Astrocyte (in vitro differentiated cells and primary cell): ENCODE results near the gene SUOX. TPM values are rescaled to one million over a fixed set of nuclear protein-coding genes. Genes with fewer than 3 reads are reported as not detected.

Source experiments
- DNase-seq: peaks from one replicate; pipeline ENCODE4 v3.0.0-alpha.2; 2010; ENCODE audit warnings: low read depth
- FAIRE-seq: peaks from 2 replicates; lab custom pipeline; 2011; peaks lifted over from hg19 to GRCh38; lab: Jason Lieb, UNC
- H2AFZ ChIP-seq: 2 replicates; pipeline ENCODE4 v1.6.0; 2012; ENCODE audit warnings: low read depth, low read length, inconsistent platforms
- H3K27ac ChIP-seq: 2 replicates; pipeline ENCODE4 v1.5.1; 2011; ENCODE audit warnings: low read depth, low read length, inconsistent platforms
- H3K27me3 ChIP-seq: 2 replicates; pipeline ENCODE4 v1.6.0; 2011; ENCODE audit warnings: low read length, inconsistent platforms; ENCODE audit not compliant: insufficient read depth
- H3K36me3 ChIP-seq: 2 replicates; pipeline ENCODE4 v1.5.1; 2011; ENCODE audit warnings: low read length, inconsistent platforms; ENCODE audit not compliant: insufficient read depth
- H3K4me1 ChIP-seq: 2 replicates; pipeline ENCODE4 v1.5.1; 2011; ENCODE audit warnings: low read length, inconsistent platforms; ENCODE audit not compliant: insufficient read depth
- H3K4me2 ChIP-seq: 2 replicates; pipeline ENCODE4 v1.6.0; 2012; ENCODE audit warnings: low read length, inconsistent platforms
- H3K4me3 ChIP-seq: 2 replicates; pipeline ENCODE4 v1.5.1; 2011; ENCODE audit warnings: low read depth, mild to moderate bottlenecking, low read length, inconsistent platforms; ENCODE audit not compliant: insufficient read depth
- H3K79me2 ChIP-seq: 2 replicates; pipeline ENCODE4 v1.6.0; 2012; ENCODE audit warnings: mild to moderate bottlenecking, low read length, inconsistent platforms; ENCODE audit not compliant: insufficient read depth
- H3K9ac ChIP-seq: 2 replicates; pipeline ENCODE4 v1.6.0; 2012; ENCODE audit warnings: mild to moderate bottlenecking, low read length, inconsistent platforms
- H3K9me3 ChIP-seq: 2 replicates; pipeline ENCODE4 v1.5.1; 2012; ENCODE audit warnings: low read depth, mild to moderate bottlenecking, low read length, inconsistent platforms; ENCODE audit not compliant: insufficient read depth
- H4K20me1 ChIP-seq: 2 replicates; pipeline ENCODE4 v1.6.0; 2012; ENCODE audit warnings: low read length, inconsistent platforms; ENCODE audit not compliant: insufficient read depth
- H3K27ac Mint-ChIP-seq: one replicate; pipeline ENCODE4 v1.8.0; 2021; ENCODE audit warnings: mild to moderate bottlenecking, mixed read lengths; ENCODE audit not compliant: unreplicated experiment
- H3K27me3 Mint-ChIP-seq: one replicate; pipeline ENCODE4 v1.8.0; 2021; ENCODE audit warnings: low read depth, mixed read lengths; ENCODE audit not compliant: unreplicated experiment
- H3K36me3 Mint-ChIP-seq: one replicate; pipeline ENCODE4 v1.8.0; 2021; ENCODE audit warnings: low read depth, mixed read lengths; ENCODE audit not compliant: unreplicated experiment
- H3K4me1 Mint-ChIP-seq: one replicate; pipeline ENCODE4 v1.8.0; 2021; ENCODE audit warnings: low read depth, mixed read lengths; ENCODE audit not compliant: unreplicated experiment
- H3K4me3 Mint-ChIP-seq: one replicate; pipeline ENCODE4 v1.8.0; 2021; ENCODE audit warnings: mild to moderate bottlenecking, moderate library complexity, mixed read lengths; ENCODE audit not compliant: unreplicated experiment
- H3K9me3 Mint-ChIP-seq: one replicate; pipeline ENCODE4 v1.8.0; 2021; ENCODE audit warnings: mild to moderate bottlenecking, mixed read lengths; ENCODE audit not compliant: unreplicated experiment
- CTCF ChIP-seq: IDR thresholded peaks from 2 replicates; pipeline ENCODE4 v1.5.1; 2011; ENCODE audit warnings: low read depth, mild to moderate bottlenecking, inconsistent platforms, low read length, moderate library complexity; ENCODE audit not compliant: insufficient read depth
- EZH2 ChIP-seq: IDR thresholded peaks from 2 replicates; pipeline ENCODE4 v1.6.1; 2012; ENCODE audit warnings: mild to moderate bottlenecking, low read length, inconsistent platforms; ENCODE audit not compliant: insufficient read depth
- total RNA-seq: library from RNA; stranded (reverse); gene quantifications from 2 replicates; pipeline ENCODE4 v1.2.1, GENCODE V29; 2021

Gene SUOX
- total RNA-seq, 1 donor from 2014 or later = 14.3 TPM

GRCh38 chr12:56021889-56022497 is 24.9 kb downstream of the SUOX start:
- FAIRE-seq = no peak
- no peak overlapping the region for H3K27ac ChIP-seq

GRCh38 chr12:56028511-56029165 is 31.6 kb downstream of the SUOX start:
- FAIRE-seq = no peak
- Mint-ChIP-seq H3K27ac (no peak overlapping the region), H3K4me3 (no peak overlapping the region), H3K9me3 (no peaks in the 10 kb centered on the region), H3K4me1 (peaks cover 5% of the 10 kb centered on the region), H3K36me3 (peaks cover 31% of the 10 kb centered on the region), H3K27me3 (no peaks in the 10 kb centered on the region)
- Histone ChIP-seq H3K36me3 (peaks cover 7% of the 10 kb centered on the region), H3K4me2 (no peak overlapping the region), H3K79me2 (no peaks in the 10 kb centered on the region), H3K4me1 (peaks cover 5% of the 10 kb centered on the region), H3K9ac (peak overlapping the region; percentile 2), H3K9me3 (no peaks in the 10 kb centered on the region), H4K20me1 (no peaks in the 10 kb centered on the region), H3K4me3 (no peak overlapping the region), H3K27ac (no peak overlapping the region), H3K27me3 (no peaks in the 10 kb centered on the region), H2AFZ (no peak overlapping the region)
- TF ChIP-seq EZH2 (no peak), CTCF (no peak)
- DNase-seq = no peak

More at GRCh38 chr12:56021889-56022497, 24.9 kb downstream of the SUOX start:
- no peak for DNase-seq
- H3K4me1 Mint-ChIP-seq = peaks cover 15% of the 10 kb centered on the region
- TF ChIP-seq EZH2 (no peak), CTCF (no peak)
- H3K4me1 ChIP-seq = no peaks in the 10 kb centered on the region
- peak overlapping the region; percentile 85 for H3K4me3 Mint-ChIP-seq
- H3K9me3 ChIP-seq = no peaks in the 10 kb centered on the region
- peak overlapping the region; percentile 86 for H3K27ac Mint-ChIP-seq
- peak overlapping the region; percentile 94 for H2AFZ ChIP-seq
- peak overlapping the region; percentile 37 for H3K4me3 ChIP-seq
- no peaks in the 10 kb centered on the region for H3K9me3 Mint-ChIP-seq
- H3K4me2 ChIP-seq = peak overlapping the region; percentile 82
- H4K20me1 ChIP-seq = no peaks in the 10 kb centered on the region
- no peaks in the 10 kb centered on the region for H3K27me3 Mint-ChIP-seq
- H3K27me3 ChIP-seq = no peaks in the 10 kb centered on the region
- no peaks in the 10 kb centered on the region for H3K79me2 ChIP-seq
- peak overlapping the region; percentile 63 for H3K9ac ChIP-seq
- peaks cover 17% of the 10 kb centered on the region for H3K36me3 Mint-ChIP-seq
- H3K36me3 ChIP-seq = peaks cover 3% of the 10 kb centered on the region

GRCh38 chr12:56029166-56029519 is 32.1 kb downstream of the SUOX start:
- no peak overlapping the region for H3K27ac ChIP-seq
- H3K36me3 ChIP-seq = peaks cover 7% of the 10 kb centered on the region
- H3K79me2 ChIP-seq = no peaks in the 10 kb centered on the region
- H3K4me1 ChIP-seq = peaks cover 5% of the 10 kb centered on the region
- no peaks in the 10 kb centered on the region for H4K20me1 ChIP-seq
- peak overlapping the region; percentile 6 for H2AFZ ChIP-seq
- H3K4me3 Mint-ChIP-seq = no peak overlapping the region
- no peaks in the 10 kb centered on the region for H3K9me3 Mint-ChIP-seq
- no peak for FAIRE-seq
- TF ChIP-seq EZH2 = no peak
- TF ChIP-seq CTCF = no peak
- H3K4me3 ChIP-seq = no peak overlapping the region
- no peaks in the 10 kb centered on the region for H3K9me3 ChIP-seq
- H3K27ac Mint-ChIP-seq = no peak overlapping the region
- peak; percentile 48 for DNase-seq
- peak overlapping the region; percentile 0 for H3K4me2 ChIP-seq
- H3K27me3 ChIP-seq = no peaks in the 10 kb centered on the region
- H3K27me3 Mint-ChIP-seq = no peaks in the 10 kb centered on the region
- H3K4me1 Mint-ChIP-seq = peaks cover 5% of the 10 kb centered on the region
- H3K36me3 Mint-ChIP-seq = peaks cover 31% of the 10 kb centered on the region
- peak overlapping the region; percentile 2 for H3K9ac ChIP-seq
